ENCODE measurements around the gene TBC1D12. TPM values are rescaled to one million over a fixed set of nuclear protein-coding genes. Genes with fewer than 3 reads are reported as not detected.
"Not testable (repeated sequence)": the region's sequence is repeated elsewhere in the genome, so short reads cannot be mapped to it uniquely, and the experiment has no call there.

TBC1D12 gene
- total RNA-seq, 1 donor from 2014 or later: 16.8 TPM

GRCh38 chr10:94524711-94525110 is 122.4 kb downstream of the TBC1D12 start:
- Mint-ChIP-seq H3K4me3 (ENCODE audit: unreplicated experiment) (no peak overlapping the region), H3K27ac (ENCODE audit: unreplicated experiment) (no peak overlapping the region), H3K36me3 (ENCODE audit: unreplicated experiment) (peaks cover 29% of the 10 kb centered on the region), H3K27me3 (ENCODE audit: unreplicated experiment) (no peaks in the 10 kb centered on the region), H3K9me3 (ENCODE audit: unreplicated experiment) (no peaks in the 10 kb centered on the region), H3K4me1 (ENCODE audit: unreplicated experiment) (no peaks in the 10 kb centered on the region)
- TF ChIP-seq CTCF (IDR thresholded peaks at IDR 0.05): no peak
- no peak for DNase-seq (ENCODE audit: extremely low spot score, unreplicated experiment)

GRCh38 chr10:94531550-94531949 is 129.2 kb downstream of the TBC1D12 start:
- H3K4me3 Mint-ChIP-seq (ENCODE audit: unreplicated experiment); H3K27ac Mint-ChIP-seq (ENCODE audit: unreplicated experiment); H3K27me3 Mint-ChIP-seq (ENCODE audit: unreplicated experiment); H3K9me3 Mint-ChIP-seq (ENCODE audit: unreplicated experiment); DNase-seq (ENCODE audit: extremely low spot score, unreplicated experiment); H3K4me1 Mint-ChIP-seq (ENCODE audit: unreplicated experiment): not testable (repeated sequence)
- peaks cover 28% of the 10 kb centered on the region for H3K36me3 Mint-ChIP-seq (ENCODE audit: unreplicated experiment)

GRCh38 chr10:94533027-94533426 is 130.7 kb downstream of the TBC1D12 start:
- Mint-ChIP-seq H3K4me3 (ENCODE audit: unreplicated experiment) (no peak overlapping the region), H3K9me3 (ENCODE audit: unreplicated experiment) (no peaks in the 10 kb centered on the region), H3K4me1 (ENCODE audit: unreplicated experiment) (no peaks in the 10 kb centered on the region), H3K36me3 (ENCODE audit: unreplicated experiment) (peaks cover 20% of the 10 kb centered on the region), H3K27me3 (ENCODE audit: unreplicated experiment) (no peaks in the 10 kb centered on the region), H3K27ac (ENCODE audit: unreplicated experiment) (no peak overlapping the region)
- TF ChIP-seq CTCF (IDR thresholded peaks at IDR 0.05): no peak
- no peak for DNase-seq (ENCODE audit: extremely low spot score, unreplicated experiment)

GRCh38 chr10:94542282-94542681 is 139.9 kb downstream of the TBC1D12 start:
- H3K27ac Mint-ChIP-seq (ENCODE audit: unreplicated experiment); H3K4me3 Mint-ChIP-seq (ENCODE audit: unreplicated experiment); H3K27me3 Mint-ChIP-seq (ENCODE audit: unreplicated experiment); H3K9me3 Mint-ChIP-seq (ENCODE audit: unreplicated experiment); H3K36me3 Mint-ChIP-seq (ENCODE audit: unreplicated experiment); DNase-seq (ENCODE audit: extremely low spot score, unreplicated experiment): not testable (repeated sequence)
- H3K4me1 Mint-ChIP-seq (ENCODE audit: unreplicated experiment): peaks cover 21% of the 10 kb centered on the region

- peak; percentile 94 for DNase-seq (ENCODE audit: extremely low spot score, unreplicated experiment)
These were observed 143.2 kb downstream of the TBC1D12 start, which contains the start of gene HELLS for GRCh38 chr10:94545391-94546048. HELLS (plus strand) TSS chr10:94545788; CDS start chr10:94545922, 134 bp downstream.

More at GRCh38 chr10:94545391-94546048, 143.2 kb downstream of the TBC1D12 start, which contains the start of gene HELLS:
- Mint-ChIP-seq H3K4me3 (ENCODE audit: unreplicated experiment) (peak within 1 kb of the TSS; percentile 100), H3K27ac (ENCODE audit: unreplicated experiment) (peak within 1 kb of the TSS; percentile 94), H3K27me3 (ENCODE audit: unreplicated experiment) (no peaks in the 10 kb centered on the region), H3K4me1 (ENCODE audit: unreplicated experiment) (peaks cover 23% of the 10 kb centered on the region), H3K9me3 (ENCODE audit: unreplicated experiment) (no peaks in the 10 kb centered on the region), H3K36me3 (ENCODE audit: unreplicated experiment) (no peaks in the 10 kb centered on the region)
- TF ChIP-seq CTCF (IDR thresholded peaks at IDR 0.05): no peak

Measured in osteocyte (in vitro differentiated cells).